ENCODE measurements around the gene ZNF260.
"Not testable (repeated sequence)": the region's sequence is repeated elsewhere in the genome, so short reads cannot be mapped to it uniquely, and the experiment has no call there.

ZNF260 gene

DNA sequence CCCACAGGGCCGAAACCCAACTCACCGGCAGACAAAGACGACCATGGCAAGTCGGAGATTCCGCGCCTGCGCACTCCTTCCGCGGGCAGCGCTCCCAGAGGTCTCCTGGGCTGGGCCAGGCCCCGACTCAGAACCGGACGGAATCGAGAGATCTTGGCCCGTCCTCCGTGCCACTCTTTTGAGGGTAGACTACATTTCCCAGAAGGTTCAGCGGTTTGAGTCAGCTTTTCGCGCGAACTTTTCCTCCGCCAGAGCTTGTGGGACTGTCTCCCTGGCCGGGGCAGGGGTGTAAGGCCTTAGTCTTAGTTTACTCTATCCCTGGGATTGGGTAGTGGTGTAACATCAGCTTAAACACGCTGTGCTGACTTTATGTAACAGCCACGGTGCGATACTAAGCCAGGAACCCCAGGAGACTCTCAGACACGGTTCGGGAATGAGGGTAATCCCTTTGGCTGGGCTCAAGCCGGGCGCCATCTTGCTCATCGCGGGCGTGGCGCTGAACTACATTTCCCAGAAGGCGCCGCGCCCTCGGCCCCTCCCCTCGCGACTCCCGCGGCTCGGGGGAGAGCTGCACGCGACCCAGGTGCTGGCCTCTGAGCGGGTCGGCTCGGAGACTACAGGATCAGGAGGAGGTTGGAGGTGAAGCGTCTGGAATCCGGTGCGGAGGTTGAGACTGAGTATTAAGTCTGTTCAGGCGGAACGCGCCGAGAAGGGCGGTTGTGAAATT is at the start of gene ZNF260:
ZNF260 (minus strand) TSS at position 78 of the 727 bp plus-strand sequence. CDS start 13,033 bp downstream, outside the sequence.
- DNase-seq (ENCODE audit: low read depth in 3 of 3, low spot score in 1 of 3), result peak; percentile 81 to 87 (median 82)

DNA sequence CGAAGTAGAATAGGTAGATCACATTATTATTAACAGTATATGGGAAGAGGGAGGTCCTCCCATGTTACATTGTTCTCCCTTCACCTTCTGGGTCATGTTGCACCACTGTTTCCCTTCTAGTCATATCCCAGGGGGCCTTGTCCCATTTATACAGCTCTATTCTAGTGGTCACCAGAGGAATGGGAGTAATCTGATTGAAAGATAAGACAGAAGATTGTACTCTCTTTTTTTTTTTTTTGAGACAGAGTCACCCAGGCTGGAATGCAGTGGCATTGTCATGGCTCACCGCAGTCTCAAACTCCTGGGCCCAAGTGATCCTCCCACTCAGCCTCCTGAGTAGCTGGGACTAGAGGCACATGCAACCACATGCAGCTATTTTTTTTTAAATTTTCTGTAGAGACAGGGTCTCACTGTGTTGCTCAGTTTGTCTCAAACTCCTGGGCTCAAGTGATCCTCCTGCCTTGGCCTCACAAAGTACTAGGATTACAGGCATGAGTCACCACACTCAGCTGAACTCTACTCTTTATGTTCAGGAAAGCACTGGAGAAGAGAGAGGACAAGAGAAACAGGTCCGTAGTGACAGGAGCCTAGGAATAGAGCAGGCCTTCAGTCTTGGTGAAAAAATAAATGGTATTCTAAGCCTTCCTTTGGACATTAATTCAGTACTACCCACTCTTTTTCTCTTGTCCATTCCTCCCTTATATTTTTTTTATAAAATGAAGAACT is 49.4 kb upstream of the ZNF260 start:
- no peak for DNase-seq (ENCODE audit: low read depth in 3 of 3, low spot score in 1 of 3)

DNA sequence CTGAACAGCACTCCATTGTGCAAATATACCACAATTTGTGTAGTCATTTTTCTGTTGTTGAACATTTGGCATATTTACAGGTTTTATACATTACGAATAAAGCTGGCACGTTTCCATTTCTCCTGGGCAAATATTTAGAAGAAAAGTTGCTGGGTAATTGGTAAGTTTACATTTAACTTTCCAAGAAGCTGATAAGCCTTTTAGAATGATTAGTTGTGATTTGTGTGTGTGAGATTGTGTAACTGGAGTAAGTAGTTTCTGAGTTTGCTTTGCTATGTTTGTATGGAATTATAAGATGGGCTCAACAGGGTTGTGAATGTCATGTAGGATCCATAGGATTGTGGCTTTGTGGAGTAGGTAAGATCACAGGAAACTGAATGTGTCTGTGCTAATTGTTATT is 46.7 kb upstream of the ZNF260 start:
- DNase-seq (ENCODE audit: low read depth in 3 of 3, low spot score in 1 of 3), result no peak

DNA sequence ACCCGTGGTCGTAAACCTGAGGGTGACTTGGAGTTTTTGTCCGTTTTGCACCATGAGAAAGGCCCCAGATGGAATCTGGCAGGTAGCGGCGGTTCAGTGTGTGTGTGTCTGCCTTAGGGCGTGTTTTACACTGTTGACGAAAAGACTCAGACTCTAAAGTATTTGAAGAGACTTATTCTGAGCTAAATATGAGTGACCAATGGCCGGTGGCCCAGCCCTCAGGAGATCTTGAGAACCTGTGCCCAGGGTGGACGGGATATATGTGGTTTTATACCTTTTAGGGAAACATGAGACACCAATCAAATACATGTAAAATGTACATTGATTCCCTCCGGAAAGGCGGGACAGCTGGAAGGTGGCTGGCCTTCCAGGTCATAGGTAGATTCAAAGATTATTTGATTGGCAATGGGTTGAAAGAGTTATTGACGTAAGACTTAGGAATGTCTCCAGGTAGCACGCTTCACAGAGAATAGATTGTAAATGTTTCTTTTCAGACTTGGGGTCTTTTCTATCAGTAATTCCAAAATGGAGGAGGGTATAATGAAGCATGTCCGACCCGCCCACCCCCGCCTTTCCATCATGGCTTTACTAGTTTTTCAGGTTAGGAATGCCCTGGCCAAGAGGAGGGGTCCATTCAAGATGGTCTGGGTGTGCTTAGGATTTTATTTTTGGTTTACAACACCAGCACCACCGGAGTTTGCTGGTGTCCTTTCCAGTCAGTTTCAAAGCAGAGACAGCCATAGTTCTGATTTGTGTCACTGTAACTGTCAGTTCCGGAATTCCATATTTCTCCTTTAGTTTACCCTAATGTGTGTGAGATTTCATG is 46.0 kb upstream of the ZNF260 start:
- DNase-seq (ENCODE audit: low read depth in 3 of 3, low spot score in 1 of 3), result no peak

DNA sequence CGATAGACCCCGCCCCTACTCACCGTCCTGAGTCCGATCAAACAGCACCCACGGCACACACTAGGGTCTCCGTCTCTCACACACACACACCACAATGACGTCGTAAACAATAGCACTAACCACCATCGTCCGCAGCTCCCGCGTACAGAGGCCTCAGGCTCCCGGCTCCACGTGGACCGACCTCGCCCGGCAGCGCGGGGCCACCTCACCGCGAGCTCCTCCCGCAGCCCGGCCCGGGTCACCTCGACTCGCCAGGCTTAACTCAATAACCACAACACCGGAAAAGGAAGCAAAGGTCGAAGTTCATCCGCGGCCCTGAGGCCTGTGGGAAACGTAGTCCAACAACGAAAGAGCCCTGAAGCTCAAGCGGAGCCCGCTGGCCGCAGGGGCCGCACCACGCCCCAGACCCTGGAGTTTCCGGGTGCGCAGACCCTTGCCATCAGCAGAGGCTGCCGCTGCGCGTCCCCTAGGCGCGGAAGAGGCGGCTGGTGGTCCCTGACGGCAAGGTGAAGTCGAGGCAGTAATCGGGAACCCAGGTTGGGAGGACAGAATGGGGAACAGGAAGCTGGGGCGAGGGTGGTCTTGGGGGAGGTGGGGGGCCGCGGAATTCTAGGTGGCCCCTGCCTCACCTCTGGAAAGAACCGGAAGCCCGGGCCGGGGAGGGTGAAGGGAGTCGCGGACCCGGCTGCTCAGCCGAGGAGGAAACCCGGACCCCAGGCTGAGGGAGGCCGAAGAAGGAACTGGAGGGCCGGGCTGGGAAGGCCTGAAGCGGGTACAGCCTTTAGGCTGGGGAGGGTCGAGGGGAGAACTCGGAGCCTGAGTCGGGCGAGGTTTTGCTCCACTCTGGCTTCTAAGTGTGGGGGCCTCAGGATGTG is 45.2 kb upstream of the ZNF260 start, which contains the start of gene ZNF529:
ZNF529 (minus strand) TSS at position 273 of the 875 bp plus-strand sequence. CDS start 946 bp downstream, outside the sequence.
- DNase-seq (ENCODE audit: low read depth in 3 of 3, low spot score in 1 of 3), result peak; percentile 42 to 63 (median 62)

DNA sequence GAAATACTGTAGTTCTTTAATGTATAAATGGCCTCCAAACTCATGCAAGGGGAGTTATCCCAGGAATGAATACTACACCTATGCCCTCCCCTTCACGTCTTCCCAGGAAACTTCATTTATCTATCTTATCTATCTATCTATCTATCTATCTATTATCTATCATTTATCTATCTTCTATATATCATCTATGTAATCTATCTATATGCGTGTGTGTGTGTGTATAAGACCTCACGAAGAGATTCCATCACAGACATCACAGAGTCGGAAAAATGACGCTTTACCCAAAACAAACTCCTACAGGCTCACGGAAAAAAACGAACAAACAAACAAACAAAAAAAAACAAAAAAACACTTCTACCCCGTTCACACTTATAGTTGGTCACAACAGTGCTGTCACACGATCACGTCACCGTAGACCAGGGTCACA is 44.5 kb upstream of the ZNF260 start:
- no peak for DNase-seq (ENCODE audit: low read depth in 3 of 3, low spot score in 1 of 3)

DNA sequence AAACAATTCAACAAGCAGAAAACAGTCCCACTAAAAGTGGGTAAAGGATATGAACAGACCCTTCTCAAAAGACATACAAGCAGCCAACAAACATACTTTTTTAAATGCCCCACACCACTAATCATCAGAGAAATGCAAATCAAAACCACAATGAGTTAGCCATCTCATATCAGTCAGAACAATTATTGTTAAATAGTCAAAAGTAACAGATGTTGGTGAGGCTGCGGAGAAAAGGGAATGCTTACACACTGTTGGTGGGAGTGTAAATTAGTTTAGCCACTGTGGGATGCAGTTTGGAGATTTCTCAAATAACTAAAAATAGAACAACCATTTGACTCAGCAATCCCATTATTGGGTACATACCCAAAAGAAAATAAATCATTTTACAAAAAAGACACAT is 36.3 kb upstream of the ZNF260 start:
- no peak for DNase-seq (ENCODE audit: low read depth in 3 of 3, low spot score in 1 of 3)

DNA sequence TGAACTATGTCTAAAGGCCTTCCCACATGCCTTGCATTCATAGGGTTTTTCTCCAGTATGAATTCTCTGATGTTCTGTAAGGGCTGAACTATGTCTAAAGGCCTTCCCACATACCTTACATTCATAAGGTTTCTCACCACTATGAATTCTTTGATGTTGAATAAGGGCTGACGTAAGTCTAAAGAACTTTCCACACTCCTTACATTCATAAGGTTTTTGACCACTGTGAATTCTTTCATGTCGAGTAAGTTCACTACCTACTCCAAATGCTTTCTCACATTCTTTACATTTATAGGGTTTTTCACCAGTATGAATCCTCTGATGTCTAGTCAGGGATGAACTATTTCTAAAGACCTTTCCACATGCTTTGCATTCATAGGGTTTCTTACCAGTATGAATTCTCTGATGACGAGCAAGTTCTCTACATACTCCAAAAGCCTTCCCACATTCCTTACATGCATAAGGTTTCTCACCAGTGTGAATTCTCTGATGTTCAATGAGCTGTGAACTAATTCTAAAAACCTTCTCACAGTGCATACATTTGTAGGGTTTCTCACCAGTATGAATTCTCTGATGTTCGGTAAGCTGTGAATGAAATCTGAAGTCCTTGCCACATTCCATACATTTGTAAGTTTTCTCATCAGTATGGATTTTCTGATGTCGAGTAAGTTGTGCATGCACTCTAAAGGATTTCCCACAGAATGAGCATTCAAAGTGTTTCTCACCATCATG is 19.1 kb upstream of the ZNF260 start:
- no peak for DNase-seq (ENCODE audit: low read depth in 3 of 3, low spot score in 1 of 3)

DNA sequence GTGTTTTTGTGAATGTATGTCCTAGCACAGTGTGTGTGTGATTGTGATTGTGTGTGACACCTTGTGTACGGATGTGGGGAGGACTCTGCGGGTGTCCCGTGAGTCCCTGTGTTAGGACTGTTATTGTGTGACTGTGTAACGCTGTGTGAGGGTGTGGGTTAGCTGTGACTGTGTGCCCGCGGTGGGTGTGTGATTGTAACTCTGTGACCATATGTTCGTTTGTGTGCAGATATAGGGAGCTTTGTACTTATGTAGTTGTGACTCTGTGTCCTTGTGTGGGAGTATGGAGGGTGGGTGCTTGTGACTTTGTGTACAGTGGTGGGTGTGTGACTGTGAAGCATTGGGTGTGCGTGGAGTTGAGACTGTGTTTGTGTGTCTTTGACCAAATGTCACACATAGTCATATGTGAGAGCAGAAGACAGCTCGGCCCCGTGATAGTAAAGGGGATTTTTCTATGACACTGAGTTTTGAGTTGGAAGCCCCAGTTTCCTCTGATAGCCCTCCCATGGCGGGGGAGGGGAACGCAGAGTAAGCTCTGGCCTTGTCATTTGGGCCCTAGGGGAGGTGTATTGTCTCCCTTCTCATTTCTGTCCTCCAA is 949 bp upstream of the ZNF260 start:
- DNase-seq (ENCODE audit: low read depth in 3 of 3, low spot score in 1 of 3), result peak in 1 of 3 donors; percentile 1

DNA sequence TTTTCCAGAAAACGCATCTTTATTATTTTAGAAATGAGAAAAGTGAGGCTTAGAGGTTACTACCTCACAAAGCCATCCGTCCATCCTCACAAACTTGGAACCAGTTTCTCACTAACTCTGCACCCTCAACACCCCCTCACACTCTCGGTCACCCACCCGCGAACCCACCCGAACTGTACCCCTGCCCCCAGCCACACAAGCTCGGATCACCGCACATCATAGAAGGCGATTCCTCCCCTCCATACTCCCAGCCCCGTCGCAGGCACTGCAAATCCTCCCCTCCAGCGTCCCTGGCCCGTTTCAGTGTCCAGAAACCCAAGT is 238 bp downstream of the ZNF260 start:
- DNase-seq (ENCODE audit: low read depth in 3 of 3, low spot score in 1 of 3), result no peak

DNA sequence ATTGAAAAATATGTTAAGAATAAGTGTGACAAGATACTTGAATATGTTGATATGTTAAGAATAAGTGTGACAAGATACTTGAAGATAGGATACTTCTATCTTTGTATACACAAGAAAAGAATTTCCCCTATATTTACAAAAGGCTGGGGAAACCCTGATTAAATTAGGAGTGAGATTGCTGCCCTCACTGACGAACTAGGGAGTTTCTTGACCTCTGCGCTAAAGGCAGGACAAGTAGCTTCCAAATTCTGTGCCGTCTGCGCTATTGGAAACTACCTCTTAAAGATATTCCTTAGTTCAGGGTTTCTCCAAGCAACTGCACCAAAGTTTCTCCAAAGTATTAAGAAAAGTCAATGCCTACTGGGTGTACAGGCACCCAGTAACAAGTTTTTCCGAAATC is 730 bp downstream of the ZNF260 start:
- DNase-seq (ENCODE audit: low read depth in 3 of 3, low spot score in 1 of 3), result no peak

DNA sequence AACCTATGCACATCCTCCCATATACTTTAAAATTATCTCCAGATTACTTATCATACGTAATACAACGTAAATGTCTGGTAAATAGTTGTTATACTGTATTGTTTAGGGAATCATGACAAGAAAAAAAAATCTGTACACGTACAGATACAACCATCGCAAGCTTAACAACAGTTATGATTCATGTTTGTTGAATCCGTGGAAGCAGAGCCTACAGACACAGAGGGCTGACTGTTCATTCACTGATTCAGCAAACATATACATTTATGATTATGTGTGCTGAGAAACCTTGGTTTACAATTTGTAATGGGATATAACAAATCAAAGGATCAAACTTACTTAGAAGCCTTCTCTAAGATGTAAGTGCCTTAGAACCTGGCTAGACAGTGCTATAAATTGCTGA is 1.5 kb downstream of the ZNF260 start:
- no peak for DNase-seq (ENCODE audit: low read depth in 3 of 3, low spot score in 1 of 3)

DNA sequence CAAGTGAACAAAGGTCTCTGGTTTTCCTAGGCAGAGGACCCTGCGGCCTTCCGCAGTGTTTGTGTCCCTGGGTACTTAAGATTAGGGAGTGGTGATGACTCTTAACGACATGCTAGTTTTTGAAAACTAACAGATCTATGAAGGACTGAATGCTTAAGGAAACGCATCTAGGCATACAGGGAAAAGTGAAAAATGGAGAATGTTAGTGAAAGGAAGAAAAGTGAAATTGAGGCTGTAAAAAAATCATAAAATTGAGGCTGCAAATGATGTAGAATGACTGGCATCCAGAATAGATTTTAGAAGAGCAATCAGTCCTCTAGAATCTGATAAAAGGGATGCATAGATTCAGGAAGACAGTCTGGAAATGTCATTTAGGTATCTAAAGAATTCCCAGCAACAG is 3.5 kb downstream of the ZNF260 start:
- DNase-seq (ENCODE audit: low read depth in 3 of 3, low spot score in 1 of 3), result no peak

DNA sequence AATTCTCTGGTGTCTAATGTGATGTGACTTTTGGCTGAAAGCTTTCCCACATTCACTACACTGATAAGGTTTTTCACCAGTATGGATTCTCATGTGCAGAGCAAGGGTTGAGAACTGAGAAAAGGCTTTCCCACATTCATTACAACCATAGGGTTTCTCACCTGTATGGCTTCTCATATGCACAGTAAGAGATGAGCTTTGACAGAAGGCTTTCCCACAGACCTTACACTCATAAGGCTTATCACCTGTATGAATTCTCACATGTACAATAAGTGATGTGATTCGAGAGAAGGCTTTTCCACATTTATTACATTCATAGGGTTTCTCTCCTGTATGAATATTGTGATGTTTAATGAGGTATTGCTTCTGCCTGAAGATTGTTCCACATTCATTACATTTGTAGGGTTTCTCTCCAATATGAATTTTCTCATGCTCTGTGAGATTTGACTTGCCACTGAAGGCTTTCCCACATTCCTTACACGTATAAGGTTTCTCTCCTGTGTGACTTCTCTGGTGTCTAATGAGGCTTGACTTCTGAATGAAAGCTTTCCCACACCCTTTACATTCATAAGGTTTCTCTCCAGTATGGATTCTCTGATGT is 14.0 kb downstream of the ZNF260 start:
- DNase-seq (ENCODE audit: low read depth in 3 of 3, low spot score in 1 of 3), result no peak

DNA sequence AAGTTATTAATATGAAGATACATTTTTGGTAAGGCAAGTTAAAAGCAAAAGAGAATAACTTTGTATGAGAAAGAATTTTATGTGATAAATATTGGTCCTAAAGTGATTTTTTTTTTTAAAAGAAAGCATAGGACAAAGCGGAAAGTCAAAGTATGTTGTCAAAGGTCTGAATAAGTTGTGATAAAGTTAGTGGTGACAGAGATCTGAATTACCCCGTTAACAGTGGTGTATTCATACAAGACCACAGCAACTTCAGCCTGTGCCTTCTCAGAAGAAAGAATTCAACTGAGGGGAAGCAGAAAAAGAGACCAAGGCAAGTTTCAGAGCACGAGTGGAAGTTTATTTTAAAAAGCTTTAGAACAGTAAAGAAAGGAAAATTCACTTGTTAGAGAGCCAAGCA is 19.7 kb downstream of the ZNF260 start:
- no peak for DNase-seq (ENCODE audit: low read depth in 3 of 3, low spot score in 1 of 3)

DNA sequence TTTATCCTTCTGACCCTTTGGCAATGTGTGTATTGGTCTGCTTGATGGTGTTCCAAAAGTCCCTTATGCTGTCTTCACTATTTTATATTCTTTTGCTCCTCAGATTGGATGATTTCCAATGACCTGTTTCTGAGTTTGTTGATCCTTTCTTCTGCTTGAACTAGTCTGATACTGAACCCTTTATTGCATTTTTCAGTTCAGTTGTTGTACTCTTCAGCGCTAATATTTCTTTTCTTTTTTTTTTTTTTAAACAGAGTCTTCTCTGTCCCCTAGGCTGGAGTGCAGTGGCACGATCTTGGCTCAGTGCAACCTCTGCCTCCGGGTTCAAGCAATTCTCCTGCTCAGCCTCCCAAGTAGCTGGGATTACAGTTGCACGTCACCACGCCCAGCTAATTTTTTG is 26.1 kb downstream of the ZNF260 start:
- no peak for DNase-seq (ENCODE audit: low read depth in 3 of 3, low spot score in 1 of 3)

DNA sequence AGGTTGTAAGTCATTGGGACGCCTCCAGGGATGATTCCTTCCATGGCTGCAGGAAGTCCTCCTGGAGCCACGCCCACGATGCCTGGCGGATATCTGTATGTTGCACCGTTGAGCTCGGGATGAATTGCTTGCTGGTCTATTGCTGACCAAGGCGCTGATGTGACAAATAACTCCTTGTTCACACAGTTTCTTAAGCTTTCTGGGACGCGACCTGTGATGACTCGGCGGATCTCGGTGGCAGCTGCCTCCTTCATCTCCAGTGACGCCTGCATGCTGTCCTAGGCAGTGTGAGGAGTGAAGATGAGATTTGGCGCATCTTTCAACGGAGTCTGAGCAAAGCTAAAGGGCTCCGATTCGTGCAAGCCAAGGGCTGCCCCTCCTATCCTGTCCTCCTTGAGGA is 31.1 kb downstream of the ZNF260 start:
- DNase-seq (ENCODE audit: low read depth in 3 of 3, low spot score in 1 of 3), result no peak

DNA sequence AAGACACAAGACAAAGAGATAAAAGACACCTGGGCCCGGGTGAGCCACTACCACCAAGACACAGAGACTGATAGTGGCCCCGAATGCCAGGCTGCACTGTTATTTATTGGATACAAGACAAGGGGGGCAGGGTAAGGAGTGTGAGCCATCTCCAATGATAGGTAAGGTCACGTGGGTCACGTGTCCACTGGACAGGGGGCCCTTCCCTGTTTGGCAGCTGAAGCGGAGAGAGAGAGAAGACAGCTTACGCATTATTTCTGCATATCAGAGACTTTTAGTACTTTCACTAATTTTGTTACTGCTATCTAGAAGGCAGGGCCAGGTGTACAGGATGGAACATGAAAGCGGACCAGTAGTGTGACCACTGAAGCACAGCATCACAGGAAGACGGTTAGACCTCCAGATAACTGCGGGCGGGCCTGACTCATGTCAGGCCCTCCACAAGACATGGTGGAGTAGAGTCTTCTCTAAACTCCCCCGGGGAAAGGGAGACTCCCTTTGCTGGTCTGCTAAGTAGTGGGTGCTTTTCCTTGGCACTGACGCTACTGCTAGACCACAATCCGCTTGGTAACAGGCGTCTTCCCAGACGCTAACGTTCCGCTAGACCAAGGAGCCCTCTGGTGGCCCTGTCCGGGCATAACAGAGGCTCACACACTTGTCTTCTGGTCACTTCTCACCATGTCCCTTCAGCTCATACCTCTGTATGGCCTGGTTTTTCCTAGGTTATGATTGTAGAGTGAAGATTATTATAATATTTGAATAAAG is 35.2 kb downstream of the ZNF260 start:
- DNase-seq (ENCODE audit: low read depth in 3 of 3, low spot score in 1 of 3), result not testable (repeated sequence)

DNA sequence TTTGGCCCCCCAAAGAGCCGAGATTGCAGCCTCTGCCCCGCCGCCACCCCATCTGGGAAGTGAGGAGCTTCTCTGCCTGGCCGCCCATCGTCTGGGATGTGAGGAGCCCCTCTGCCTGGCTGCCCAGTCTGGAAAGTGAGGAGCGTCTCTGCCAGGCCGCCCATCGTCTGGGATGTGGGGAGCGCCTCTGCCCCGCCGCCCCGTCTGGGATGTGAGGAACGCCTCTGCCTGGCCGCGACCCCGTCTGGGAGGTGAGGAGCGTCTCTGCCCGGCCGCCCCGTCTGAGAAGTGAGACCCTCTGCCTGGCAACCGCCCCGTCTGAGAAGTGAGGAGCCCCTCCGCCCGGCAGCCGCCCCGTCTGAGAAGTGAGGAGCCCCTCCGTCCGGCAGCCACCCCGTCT is 37.2 kb downstream of the ZNF260 start:
- not testable (repeated sequence) for DNase-seq (ENCODE audit: low read depth in 3 of 3, low spot score in 1 of 3)

Data from stimulated activated CD4-positive, alpha-beta T cell treated with anti-CD3 and anti-CD28 coated beads, TNF-alpha, amount 100 ng/mL, for 1 hour (primary cell).